HG03521 (cell line): ENCODE measurements around the gene BRPF3.

Source experiments
- ATAC-seq: cut with Tn5 transposase; IDR thresholded peaks from one replicate; pipeline ENCODE4 v1.9.1; 2021; ENCODE audit warnings: mild to moderate bottlenecking, moderate library complexity; ENCODE audit not compliant: unreplicated experiment

Gene BRPF3

GRCh38 chr6:36227379-36228228 is 31.1 kb downstream of the BRPF3 start:
- no peak for ATAC-seq

GRCh38 chr6:36229223-36229622 is 32.7 kb downstream of the BRPF3 start:
- no peak for ATAC-seq

GRCh38 chr6:36230371-36230770 is 33.8 kb downstream of the BRPF3 start:
- no peak for ATAC-seq

- ATAC-seq, result no peak
Measured at GRCh38 chr6:36232172-36232571, 35.6 kb downstream of the BRPF3 start.

- no peak for ATAC-seq
Measured at GRCh38 chr6:36235309-36235708, 38.8 kb downstream of the BRPF3 start.

- no peak for ATAC-seq
Measured at GRCh38 chr6:36235862-36236261, 39.3 kb downstream of the BRPF3 start.

- no peak for ATAC-seq
Measured at GRCh38 chr6:36239774-36240173, 43.2 kb downstream of the BRPF3 start.

GRCh38 chr6:36241728-36242127 is 45.2 kb downstream of the BRPF3 start:
- no peak for ATAC-seq

- ATAC-seq, result no peak
Measured at GRCh38 chr6:36242161-36242560, 45.6 kb downstream of the BRPF3 start.

- ATAC-seq, result no peak
Measured at GRCh38 chr6:36242626-36243025, 46.1 kb downstream of the BRPF3 start.

GRCh38 chr6:36243562-36244212 is 47.1 kb downstream of the BRPF3 start:
- ATAC-seq, result no peak

- no peak for ATAC-seq
Measured at GRCh38 chr6:36244641-36245280, 48.2 kb downstream of the BRPF3 start.

GRCh38 chr6:36245572-36246061 is 49.1 kb downstream of the BRPF3 start:
- no peak for ATAC-seq

GRCh38 chr6:36246506-36247268 is 50.1 kb downstream of the BRPF3 start:
- no peak for ATAC-seq

- no peak for ATAC-seq
Measured at GRCh38 chr6:36247693-36248092, 51.1 kb downstream of the BRPF3 start.

- ATAC-seq, result no peak
Measured at GRCh38 chr6:36248980-36249379, 52.4 kb downstream of the BRPF3 start.

GRCh38 chr6:36249536-36249935 is 53.0 kb downstream of the BRPF3 start:
- ATAC-seq, result no peak

- ATAC-seq, result no peak
Measured at GRCh38 chr6:36252005-36252404, 55.5 kb downstream of the BRPF3 start.

GRCh38 chr6:36263390-36264000 is 67.0 kb downstream of the BRPF3 start:
- ATAC-seq, result no peak

GRCh38 chr6:36265744-36266143 is 69.2 kb downstream of the BRPF3 start:
- ATAC-seq, result no peak
